ENCODE results near the gene MYL4. TPM values are rescaled to one million over a fixed set of nuclear protein-coding genes. Genes with fewer than 3 reads are reported as not detected.

The MYL4 gene
- total and polyA plus RNA-seq, 4 donors, result 0.49 to 9.0 (median 0.56) TPM

DNA sequence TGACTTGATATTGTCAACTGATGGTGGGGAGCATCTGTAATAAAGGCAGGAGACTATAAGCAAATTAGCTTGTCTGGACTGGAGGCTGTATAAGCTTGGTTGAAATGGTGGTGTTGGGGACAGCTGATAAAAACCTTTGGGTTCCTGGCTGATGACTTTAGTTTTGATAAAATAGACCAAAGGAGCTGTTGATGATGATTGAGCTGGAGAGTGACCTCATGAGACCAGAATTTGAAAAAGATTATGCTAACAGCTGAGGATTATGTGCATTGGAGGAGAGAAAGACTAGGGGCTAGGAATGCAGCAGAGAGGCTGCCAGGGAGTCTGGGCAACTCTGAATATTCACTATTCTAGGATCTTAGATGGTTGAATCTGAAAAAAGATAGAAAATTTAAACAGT lies 11.3 kb upstream of the MYL4 start:
- no peak overlapping the region for H3K9ac ChIP-seq (ENCODE audit: insufficient read depth in 1 of 2, low read length in 2 of 2)
- no peaks in the 10 kb centered on the region for H3K4me1 ChIP-seq (ENCODE audit: control insufficient read depth in 5 of 5, insufficient read depth in 5 of 5, low read length in 5 of 5)
- H3K36me3 ChIP-seq (ENCODE audit: control insufficient read depth in 4 of 4, insufficient read depth in 4 of 4, low read length in 4 of 4), result no peaks in the 10 kb centered on the region
- TF ChIP-seq, protein P1, sequence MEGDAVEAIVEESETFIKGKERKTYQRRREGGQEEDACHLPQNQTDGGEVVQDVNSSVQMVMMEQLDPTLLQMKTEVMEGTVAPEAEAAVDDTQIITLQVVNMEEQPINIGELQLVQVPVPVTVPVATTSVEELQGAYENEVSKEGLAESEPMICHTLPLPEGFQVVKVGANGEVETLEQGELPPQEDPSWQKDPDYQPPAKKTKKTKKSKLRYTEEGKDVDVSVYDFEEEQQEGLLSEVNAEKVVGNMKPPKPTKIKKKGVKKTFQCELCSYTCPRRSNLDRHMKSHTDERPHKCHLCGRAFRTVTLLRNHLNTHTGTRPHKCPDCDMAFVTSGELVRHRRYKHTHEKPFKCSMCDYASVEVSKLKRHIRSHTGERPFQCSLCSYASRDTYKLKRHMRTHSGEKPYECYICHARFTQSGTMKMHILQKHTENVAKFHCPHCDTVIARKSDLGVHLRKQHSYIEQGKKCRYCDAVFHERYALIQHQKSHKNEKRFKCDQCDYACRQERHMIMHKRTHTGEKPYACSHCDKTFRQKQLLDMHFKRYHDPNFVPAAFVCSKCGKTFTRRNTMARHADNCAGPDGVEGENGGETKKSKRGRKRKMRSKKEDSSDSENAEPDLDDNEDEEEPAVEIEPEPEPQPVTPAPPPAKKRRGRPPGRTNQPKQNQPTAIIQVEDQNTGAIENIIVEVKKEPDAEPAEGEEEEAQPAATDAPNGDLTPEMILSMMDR (IDR thresholded peaks at IDR 0.05; ENCODE audit: control extremely low read depth, extremely low read depth), result no peak
- no peak for DNase-seq
- no peak overlapping the region for H3K27ac ChIP-seq (ENCODE audit: low read depth in 1 of 2, low read length in 1 of 2)
- no peak for ATAC-seq (ENCODE audit: insufficient read depth, low FRiP score)
- no peak overlapping the region for H3K4me3 ChIP-seq
- no peaks in the 10 kb centered on the region for H3K27me3 ChIP-seq (ENCODE audit: control insufficient read depth in 3 of 3, insufficient read depth in 3 of 3, low read length in 2 of 3)
- H3K9me3 ChIP-seq (ENCODE audit: control insufficient read depth in 4 of 4, insufficient read depth in 3 of 4, low read length in 3 of 4), result no peaks in the 10 kb centered on the region

DNA sequence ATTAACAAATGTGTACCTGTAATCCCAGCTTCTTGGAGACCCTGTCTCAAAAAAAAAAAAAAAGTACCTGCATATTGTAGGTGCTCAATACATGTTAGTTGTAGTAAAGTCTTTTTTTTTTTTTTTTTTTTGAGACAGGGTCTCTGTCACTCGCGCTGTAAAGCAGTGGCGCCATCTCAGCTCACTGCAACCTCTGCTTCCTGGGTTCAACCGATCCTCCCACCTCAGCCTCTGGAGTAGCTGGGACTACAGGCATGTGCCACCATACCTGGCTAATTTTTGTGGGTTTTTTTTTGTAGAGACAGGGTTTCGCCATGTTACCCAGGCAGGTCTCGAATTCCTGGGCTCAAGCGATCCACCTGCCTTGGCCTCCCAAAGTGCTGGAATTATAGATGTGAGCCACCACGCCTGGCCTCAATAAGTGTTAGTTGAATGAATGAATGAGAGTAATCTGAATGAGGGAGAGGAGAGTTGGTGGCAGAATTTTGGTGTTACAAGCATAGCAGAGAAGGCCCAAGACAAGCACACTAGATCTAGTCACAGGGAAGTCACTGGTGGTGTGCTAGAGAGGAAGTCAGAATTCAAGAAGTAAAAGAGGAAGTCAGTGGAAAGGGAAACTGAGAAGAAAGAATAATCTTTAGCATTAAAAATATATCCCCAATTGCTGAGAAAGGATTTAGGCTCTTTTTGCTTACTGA lies 9.4 kb upstream of the MYL4 start:
- DNase-seq (no peak), ATAC-seq (ENCODE audit: insufficient read depth, low FRiP score) (no peak)
- Histone ChIP-seq H3K4me1 (ENCODE audit: control insufficient read depth in 5 of 5, insufficient read depth in 5 of 5, low read length in 5 of 5) (peaks cover 0 to 6% (median 0%) of the 10 kb centered on the region in 5 donors), H3K9ac (ENCODE audit: insufficient read depth in 1 of 2, low read length in 2 of 2) (no peak overlapping the region), H3K27me3 (ENCODE audit: control insufficient read depth in 3 of 3, insufficient read depth in 3 of 3, low read length in 2 of 3) (no peaks in the 10 kb centered on the region), H3K4me3 (no peak overlapping the region), H3K27ac (ENCODE audit: low read depth in 1 of 2, low read length in 1 of 2) (no peak overlapping the region), H3K36me3 (ENCODE audit: control insufficient read depth in 4 of 4, insufficient read depth in 4 of 4, low read length in 4 of 4) (no peaks in the 10 kb centered on the region), H3K9me3 (ENCODE audit: control insufficient read depth in 4 of 4, insufficient read depth in 3 of 4, low read length in 3 of 4) (no peaks in the 10 kb centered on the region)
- 94 to 97% methylated on average over 8 of the region's 8 CpGs for WGBS, 2 donors
- TF ChIP-seq, protein P1 (IDR thresholded peaks at IDR 0.05; ENCODE audit: control extremely low read depth, extremely low read depth), result no peak

DNA sequence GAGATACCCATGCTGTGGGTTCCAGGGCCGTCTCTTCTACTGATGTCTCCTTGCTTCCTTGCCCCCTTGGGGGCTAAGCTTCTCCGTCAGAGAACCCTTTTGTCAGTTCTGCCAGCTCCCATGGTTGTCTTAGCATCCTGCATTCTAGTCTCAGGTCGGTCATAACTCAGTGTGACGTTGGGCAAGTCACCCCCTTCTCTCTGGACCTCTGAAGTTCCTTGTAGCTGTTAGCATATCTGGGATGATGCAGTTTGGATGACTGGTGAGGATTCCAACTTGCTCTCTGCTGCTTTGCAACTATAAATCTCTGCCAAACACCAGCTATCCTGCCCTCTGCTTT lies 8.9 kb upstream of the MYL4 start:
- Histone ChIP-seq H3K9ac (ENCODE audit: insufficient read depth in 1 of 2, low read length in 2 of 2) (no peak overlapping the region), H3K27me3 (ENCODE audit: control insufficient read depth in 3 of 3, insufficient read depth in 3 of 3, low read length in 2 of 3) (no peaks in the 10 kb centered on the region), H3K36me3 (ENCODE audit: control insufficient read depth in 4 of 4, insufficient read depth in 4 of 4, low read length in 4 of 4) (no peaks in the 10 kb centered on the region), H3K4me3 (no peak overlapping the region), H3K27ac (ENCODE audit: low read depth in 1 of 2, low read length in 1 of 2) (peak overlapping the region in 1 of 2 donors; percentile 9), H3K9me3 (ENCODE audit: control insufficient read depth in 4 of 4, insufficient read depth in 3 of 4, low read length in 3 of 4) (no peaks in the 10 kb centered on the region), H3K4me1 (ENCODE audit: control insufficient read depth in 5 of 5, insufficient read depth in 5 of 5, low read length in 5 of 5) (peaks cover 0 to 9% (median 0%) of the 10 kb centered on the region in 5 donors)
- DNase-seq (no peak), ATAC-seq (ENCODE audit: insufficient read depth, low FRiP score) (no peak)
- 40 to 69% methylated on average over 4 of the region's 4 CpGs for WGBS, 2 donors
- TF ChIP-seq, protein P1 (IDR thresholded peaks at IDR 0.05; ENCODE audit: control extremely low read depth, extremely low read depth), result no peak

DNA sequence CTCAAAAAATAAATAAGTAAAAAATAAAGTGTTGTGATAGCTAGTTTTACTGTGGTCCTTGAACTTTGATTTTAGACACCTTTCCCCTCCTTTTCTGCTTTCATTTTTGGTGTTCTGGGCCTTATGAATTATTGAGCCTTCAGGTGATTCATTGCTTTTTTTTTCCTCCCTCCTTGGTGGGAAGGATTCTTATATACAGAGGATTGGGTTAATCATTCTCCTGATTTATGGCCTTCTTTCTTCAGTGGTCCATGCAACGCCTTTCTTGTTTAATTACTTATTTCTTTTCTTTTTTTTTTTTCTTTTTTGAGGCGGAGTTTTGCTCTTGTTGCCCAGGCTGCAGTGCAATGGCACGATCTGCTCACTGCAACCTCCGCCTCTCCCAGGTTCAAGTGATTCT lies 8.0 kb upstream of the MYL4 start:
- no peak for DNase-seq
- peaks cover 0 to 14% (median 6%) of the 10 kb centered on the region in 5 donors for H3K4me1 ChIP-seq (ENCODE audit: control insufficient read depth in 5 of 5, insufficient read depth in 5 of 5, low read length in 5 of 5)
- no peaks in the 10 kb centered on the region for H3K27me3 ChIP-seq (ENCODE audit: control insufficient read depth in 3 of 3, insufficient read depth in 3 of 3, low read length in 2 of 3)
- TF ChIP-seq, protein P1 (IDR thresholded peaks at IDR 0.05; ENCODE audit: control extremely low read depth, extremely low read depth), result no peak
- 81 to 86% methylated on average over 4 of the region's 4 CpGs for WGBS, 2 donors
- H3K27ac ChIP-seq (ENCODE audit: low read depth in 1 of 2, low read length in 1 of 2), result no peak overlapping the region
- H3K36me3 ChIP-seq (ENCODE audit: control insufficient read depth in 4 of 4, insufficient read depth in 4 of 4, low read length in 4 of 4), result no peaks in the 10 kb centered on the region
- ATAC-seq (ENCODE audit: insufficient read depth, low FRiP score), result no peak
- H3K9ac ChIP-seq (ENCODE audit: insufficient read depth in 1 of 2, low read length in 2 of 2), result no peak overlapping the region
- H3K9me3 ChIP-seq (ENCODE audit: control insufficient read depth in 4 of 4, insufficient read depth in 3 of 4, low read length in 3 of 4), result no peaks in the 10 kb centered on the region
- no peak overlapping the region for H3K4me3 ChIP-seq

All from lung (tissue), 12 donors.